ENCODE data around the gene HSPA12A. TPM values are rescaled to one million over a fixed set of nuclear protein-coding genes. Genes with fewer than 3 reads are reported as not detected.

The HSPA12A gene
- total RNA-seq, 1 experiment from 2014 or later: 2.4 TPM

GRCh38 chr10:116737627-116738327, 4.6 kb downstream of the HSPA12A start:
- CTCF ChIA-PET: no interaction called here
- no peak overlapping the region for H3K27ac Mint-ChIP-seq (ENCODE audit: unreplicated experiment)
- no TSS peak for BruUV-seq (replicated peaks)
- H3K36me3 Mint-ChIP-seq (ENCODE audit: insufficient read depth, unreplicated experiment): no peaks in the 10 kb centered on the region
- H3K27me3 Mint-ChIP-seq (ENCODE audit: unreplicated experiment): peaks cover 32% of the 10 kb centered on the region
- no peaks in the 10 kb centered on the region for H3K9me3 Mint-ChIP-seq (ENCODE audit: low read depth, unreplicated experiment)
- DNase-seq: no peak
- TF ChIP-seq, protein P1, sequence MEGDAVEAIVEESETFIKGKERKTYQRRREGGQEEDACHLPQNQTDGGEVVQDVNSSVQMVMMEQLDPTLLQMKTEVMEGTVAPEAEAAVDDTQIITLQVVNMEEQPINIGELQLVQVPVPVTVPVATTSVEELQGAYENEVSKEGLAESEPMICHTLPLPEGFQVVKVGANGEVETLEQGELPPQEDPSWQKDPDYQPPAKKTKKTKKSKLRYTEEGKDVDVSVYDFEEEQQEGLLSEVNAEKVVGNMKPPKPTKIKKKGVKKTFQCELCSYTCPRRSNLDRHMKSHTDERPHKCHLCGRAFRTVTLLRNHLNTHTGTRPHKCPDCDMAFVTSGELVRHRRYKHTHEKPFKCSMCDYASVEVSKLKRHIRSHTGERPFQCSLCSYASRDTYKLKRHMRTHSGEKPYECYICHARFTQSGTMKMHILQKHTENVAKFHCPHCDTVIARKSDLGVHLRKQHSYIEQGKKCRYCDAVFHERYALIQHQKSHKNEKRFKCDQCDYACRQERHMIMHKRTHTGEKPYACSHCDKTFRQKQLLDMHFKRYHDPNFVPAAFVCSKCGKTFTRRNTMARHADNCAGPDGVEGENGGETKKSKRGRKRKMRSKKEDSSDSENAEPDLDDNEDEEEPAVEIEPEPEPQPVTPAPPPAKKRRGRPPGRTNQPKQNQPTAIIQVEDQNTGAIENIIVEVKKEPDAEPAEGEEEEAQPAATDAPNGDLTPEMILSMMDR (IDR thresholded peaks at IDR 0.05; ENCODE audit: unreplicated experiment): no peak
- H3K4me1 Mint-ChIP-seq (ENCODE audit: low read depth, unreplicated experiment): no peaks in the 10 kb centered on the region
- H3K4me3 Mint-ChIP-seq (ENCODE audit: low read depth, unreplicated experiment): no peak overlapping the region
- intact Hi-C loops (cut with micrococcal nuclease; ENCODE audit: unreplicated experiment): no loop called here

DNA sequence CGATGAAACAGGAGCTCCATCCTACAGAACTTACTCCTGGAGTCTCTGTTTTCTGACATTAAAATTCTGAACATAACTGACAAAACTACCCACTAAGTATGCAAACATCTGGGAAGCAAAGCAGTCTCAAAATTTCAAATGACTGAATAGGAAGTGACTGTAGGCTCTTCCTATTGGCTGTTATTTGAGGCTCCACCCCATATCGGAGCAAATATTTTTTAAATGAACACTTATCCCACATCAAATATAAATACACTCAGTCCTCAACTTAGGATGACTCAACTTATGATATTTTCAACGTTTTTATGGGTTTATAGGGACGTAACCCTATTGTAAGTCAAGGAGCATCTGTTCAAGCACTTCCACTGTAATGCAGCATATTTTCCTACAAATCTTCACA, 8.8 kb downstream of the HSPA12A start:
- Mint-ChIP-seq H3K27ac (ENCODE audit: unreplicated experiment) (no peak overlapping the region), H3K4me3 (ENCODE audit: low read depth, unreplicated experiment) (no peak overlapping the region), H3K27me3 (ENCODE audit: unreplicated experiment) (peaks cover 15% of the 10 kb centered on the region), H3K9me3 (ENCODE audit: low read depth, unreplicated experiment) (no peaks in the 10 kb centered on the region), H3K36me3 (ENCODE audit: insufficient read depth, unreplicated experiment) (no peaks in the 10 kb centered on the region), H3K4me1 (ENCODE audit: low read depth, unreplicated experiment) (no peaks in the 10 kb centered on the region)
- CTCF ChIA-PET: interaction anchor here (1.1 kb wide), 1 partner anchor 33 kb away, joined by 6 read pairs; no protein-coding TSS in a partner anchor
- TF ChIP-seq, protein P1 (IDR thresholded peaks at IDR 0.05; ENCODE audit: unreplicated experiment): no peak
- no peak for DNase-seq
- BruUV-seq (replicated peaks): no TSS peak
- intact Hi-C loops (cut with micrococcal nuclease; ENCODE audit: unreplicated experiment): no loop called here

GRCh38 chr10:116732573-116732972, 9.8 kb downstream of the HSPA12A start:
- Mint-ChIP-seq H3K27me3 (ENCODE audit: unreplicated experiment) (peaks cover 15% of the 10 kb centered on the region), H3K27ac (ENCODE audit: unreplicated experiment) (no peak overlapping the region), H3K4me1 (ENCODE audit: low read depth, unreplicated experiment) (no peaks in the 10 kb centered on the region), H3K9me3 (ENCODE audit: low read depth, unreplicated experiment) (no peaks in the 10 kb centered on the region), H3K36me3 (ENCODE audit: insufficient read depth, unreplicated experiment) (no peaks in the 10 kb centered on the region), H3K4me3 (ENCODE audit: low read depth, unreplicated experiment) (no peak overlapping the region)
- BruUV-seq (replicated peaks): no TSS peak
- intact Hi-C loops (cut with micrococcal nuclease; ENCODE audit: unreplicated experiment): no loop called here
- TF ChIP-seq, protein P1 (IDR thresholded peaks at IDR 0.05; ENCODE audit: unreplicated experiment): no peak
- CTCF ChIA-PET: no interaction called here
- DNase-seq: no peak

- TF ChIP-seq, protein P1 (IDR thresholded peaks at IDR 0.05; ENCODE audit: unreplicated experiment): no peak
Measured at GRCh38 chr10:116730464-116731260, 11.7 kb downstream of the HSPA12A start.

More at GRCh38 chr10:116730464-116731260, 11.7 kb downstream of the HSPA12A start:
- peaks cover 14% of the 10 kb centered on the region for H3K27me3 Mint-ChIP-seq (ENCODE audit: unreplicated experiment)
- CTCF ChIA-PET: no interaction called here
- H3K27ac Mint-ChIP-seq (ENCODE audit: unreplicated experiment): no peak overlapping the region
- no peaks in the 10 kb centered on the region for H3K4me1 Mint-ChIP-seq (ENCODE audit: low read depth, unreplicated experiment)
- intact Hi-C loops (cut with micrococcal nuclease; ENCODE audit: unreplicated experiment): no loop called here
- H3K36me3 Mint-ChIP-seq (ENCODE audit: insufficient read depth, unreplicated experiment): no peaks in the 10 kb centered on the region
- H3K4me3 Mint-ChIP-seq (ENCODE audit: low read depth, unreplicated experiment): no peak overlapping the region
- DNase-seq: no peak
- no peaks in the 10 kb centered on the region for H3K9me3 Mint-ChIP-seq (ENCODE audit: low read depth, unreplicated experiment)
- BruUV-seq (replicated peaks): no TSS peak
